Measurements from ENCODE around the gene RNF180.

Gene RNF180

GRCh38 chr5:64292611-64293215 lies 127.1 kb downstream of the RNF180 start:
- no peak overlapping the region for H3K9ac ChIP-seq (ENCODE audit: low read length)
- H3K4me3 ChIP-seq (ENCODE audit: low read length): no peak overlapping the region
- no peaks in the 10 kb centered on the region for H3K9me3 ChIP-seq (ENCODE audit: control insufficient read depth, low read depth, low read length)
- no peaks in the 10 kb centered on the region for H3K27me3 ChIP-seq (ENCODE audit: control insufficient read depth, insufficient read depth, low read length)
- H3K4me1 ChIP-seq (ENCODE audit: control insufficient read depth, low read depth, low read length): no peaks in the 10 kb centered on the region
- H3K36me3 ChIP-seq (ENCODE audit: control insufficient read depth, low read depth, low read length): no peaks in the 10 kb centered on the region
- H3K27ac ChIP-seq (ENCODE audit: low read length): no peak overlapping the region

- H3K36me3 ChIP-seq (ENCODE audit: control insufficient read depth, low read depth, low read length): no peaks in the 10 kb centered on the region
- no peak overlapping the region for H3K4me3 ChIP-seq (ENCODE audit: low read length)
- no peak overlapping the region for H3K27ac ChIP-seq (ENCODE audit: low read length)
- no peaks in the 10 kb centered on the region for H3K4me1 ChIP-seq (ENCODE audit: control insufficient read depth, low read depth, low read length)
- no peaks in the 10 kb centered on the region for H3K9me3 ChIP-seq (ENCODE audit: control insufficient read depth, low read depth, low read length)
- no peaks in the 10 kb centered on the region for H3K27me3 ChIP-seq (ENCODE audit: control insufficient read depth, insufficient read depth, low read length)
- no peak overlapping the region for H3K9ac ChIP-seq (ENCODE audit: low read length)
These were observed 129.5 kb downstream of the RNF180 start for GRCh38 chr5:64295101-64295500.

DNA sequence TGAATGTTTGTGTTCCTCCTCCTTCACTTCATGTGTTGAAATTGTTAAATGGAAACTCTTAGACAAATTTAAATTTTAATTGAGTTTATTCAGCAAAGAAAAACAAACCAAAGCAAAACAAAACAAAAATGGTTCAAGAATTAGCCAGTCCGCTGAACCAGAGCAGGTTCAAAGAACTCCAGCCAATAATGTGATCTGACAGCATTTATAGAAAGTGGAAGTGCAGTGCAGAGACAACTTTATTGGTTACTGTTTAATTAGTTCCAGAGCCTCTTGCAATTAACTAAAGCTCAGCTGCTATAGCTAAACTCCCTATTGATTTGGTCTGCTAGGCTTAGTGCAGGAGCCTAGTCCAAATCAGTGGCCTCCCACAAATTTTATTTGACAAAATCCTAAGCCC lies 132.9 kb downstream of the RNF180 start:
- H3K27me3 ChIP-seq (ENCODE audit: control insufficient read depth, insufficient read depth, low read length): no peaks in the 10 kb centered on the region
- no peak overlapping the region for H3K27ac ChIP-seq (ENCODE audit: low read length)
- no peaks in the 10 kb centered on the region for H3K36me3 ChIP-seq (ENCODE audit: control insufficient read depth, low read depth, low read length)
- no peaks in the 10 kb centered on the region for H3K4me1 ChIP-seq (ENCODE audit: control insufficient read depth, low read depth, low read length)
- H3K9me3 ChIP-seq (ENCODE audit: control insufficient read depth, low read depth, low read length): no peaks in the 10 kb centered on the region
- H3K9ac ChIP-seq (ENCODE audit: low read length): no peak overlapping the region
- no peak overlapping the region for H3K4me3 ChIP-seq (ENCODE audit: low read length)

DNA sequence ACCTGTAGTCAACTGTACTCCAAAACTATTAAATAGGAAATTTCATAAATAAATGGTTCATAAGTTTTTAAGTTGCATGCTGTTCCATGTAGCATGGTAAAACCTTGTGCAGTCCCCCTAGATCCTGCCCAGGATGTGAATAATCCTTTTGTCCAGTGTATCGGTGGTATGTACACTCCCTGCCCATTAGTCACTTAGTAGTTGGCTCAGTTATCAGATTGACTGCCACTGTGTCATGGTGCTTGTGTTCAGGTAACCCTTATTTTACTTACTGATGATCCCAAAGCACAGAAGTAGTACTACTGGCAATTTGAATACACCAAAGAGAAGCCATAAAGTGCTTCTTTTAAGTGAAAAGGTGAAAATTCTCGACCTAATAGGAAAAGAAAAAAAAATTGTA lies 134.2 kb downstream of the RNF180 start:
- H3K9me3 ChIP-seq (ENCODE audit: control insufficient read depth, low read depth, low read length): no peaks in the 10 kb centered on the region
- no peak overlapping the region for H3K27ac ChIP-seq (ENCODE audit: low read length)
- no peaks in the 10 kb centered on the region for H3K36me3 ChIP-seq (ENCODE audit: control insufficient read depth, low read depth, low read length)
- no peak overlapping the region for H3K4me3 ChIP-seq (ENCODE audit: low read length)
- H3K4me1 ChIP-seq (ENCODE audit: control insufficient read depth, low read depth, low read length): no peaks in the 10 kb centered on the region
- no peaks in the 10 kb centered on the region for H3K27me3 ChIP-seq (ENCODE audit: control insufficient read depth, insufficient read depth, low read length)
- H3K9ac ChIP-seq (ENCODE audit: low read length): no peak overlapping the region

GRCh38 chr5:64301566-64301965 lies 135.9 kb downstream of the RNF180 start:
- H3K9ac ChIP-seq (ENCODE audit: low read length): no peak overlapping the region
- H3K9me3 ChIP-seq (ENCODE audit: control insufficient read depth, low read depth, low read length): no peaks in the 10 kb centered on the region
- H3K4me1 ChIP-seq (ENCODE audit: control insufficient read depth, low read depth, low read length): no peaks in the 10 kb centered on the region
- H3K36me3 ChIP-seq (ENCODE audit: control insufficient read depth, low read depth, low read length): no peaks in the 10 kb centered on the region
- no peak overlapping the region for H3K4me3 ChIP-seq (ENCODE audit: low read length)
- H3K27me3 ChIP-seq (ENCODE audit: control insufficient read depth, insufficient read depth, low read length): no peaks in the 10 kb centered on the region
- H3K27ac ChIP-seq (ENCODE audit: low read length): no peak overlapping the region

- H3K4me1 ChIP-seq (ENCODE audit: control insufficient read depth, low read depth, low read length): no peaks in the 10 kb centered on the region
- no peaks in the 10 kb centered on the region for H3K9me3 ChIP-seq (ENCODE audit: control insufficient read depth, low read depth, low read length)
- H3K4me3 ChIP-seq (ENCODE audit: low read length): no peak overlapping the region
- H3K36me3 ChIP-seq (ENCODE audit: control insufficient read depth, low read depth, low read length): no peaks in the 10 kb centered on the region
- H3K9ac ChIP-seq (ENCODE audit: low read length): no peak overlapping the region
- no peak overlapping the region for H3K27ac ChIP-seq (ENCODE audit: low read length)
- H3K27me3 ChIP-seq (ENCODE audit: control insufficient read depth, insufficient read depth, low read length): no peaks in the 10 kb centered on the region
These were observed 142.5 kb downstream of the RNF180 start for GRCh38 chr5:64308135-64308534.

- Histone ChIP-seq H3K4me3 (ENCODE audit: low read length) (no peak overlapping the region), H3K27me3 (ENCODE audit: control insufficient read depth, insufficient read depth, low read length) (no peaks in the 10 kb centered on the region), H3K9me3 (ENCODE audit: control insufficient read depth, low read depth, low read length) (no peaks in the 10 kb centered on the region), H3K27ac (ENCODE audit: low read length) (no peak overlapping the region), H3K36me3 (ENCODE audit: control insufficient read depth, low read depth, low read length) (no peaks in the 10 kb centered on the region), H3K4me1 (ENCODE audit: control insufficient read depth, low read depth, low read length) (no peaks in the 10 kb centered on the region), H3K9ac (ENCODE audit: low read length) (no peak overlapping the region)
These were observed 146.8 kb downstream of the RNF180 start for GRCh38 chr5:64312491-64312890.

DNA sequence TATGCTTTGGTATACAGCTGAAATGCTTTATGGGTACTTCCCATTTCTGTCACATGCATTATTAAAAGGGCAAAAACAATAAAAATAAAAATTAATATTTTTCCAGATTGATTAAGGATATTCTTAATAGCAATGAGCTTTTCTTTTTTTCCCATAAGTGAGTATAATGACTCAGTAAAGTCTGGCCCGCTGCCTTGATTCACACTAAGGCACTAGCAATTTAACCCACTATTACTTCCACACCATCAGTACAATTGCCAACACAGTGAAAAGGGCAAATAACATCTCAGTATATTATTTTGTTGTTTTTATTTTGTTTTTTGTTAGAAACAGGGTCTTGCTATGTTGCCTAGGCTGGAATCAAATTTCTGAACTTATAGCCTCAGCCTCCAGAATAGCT lies 150.1 kb downstream of the RNF180 start:
- Histone ChIP-seq H3K36me3 (ENCODE audit: control insufficient read depth, low read depth, low read length) (no peaks in the 10 kb centered on the region), H3K9ac (ENCODE audit: low read length) (no peak overlapping the region), H3K4me1 (ENCODE audit: control insufficient read depth, low read depth, low read length) (no peaks in the 10 kb centered on the region), H3K27me3 (ENCODE audit: control insufficient read depth, insufficient read depth, low read length) (no peaks in the 10 kb centered on the region), H3K27ac (ENCODE audit: low read length) (no peak overlapping the region), H3K4me3 (ENCODE audit: low read length) (no peak overlapping the region), H3K9me3 (ENCODE audit: control insufficient read depth, low read depth, low read length) (no peaks in the 10 kb centered on the region)

GRCh38 chr5:64318175-64318574 lies 152.5 kb downstream of the RNF180 start:
- Histone ChIP-seq H3K4me3 (ENCODE audit: low read length) (no peak overlapping the region), H3K27me3 (ENCODE audit: control insufficient read depth, insufficient read depth, low read length) (no peaks in the 10 kb centered on the region), H3K4me1 (ENCODE audit: control insufficient read depth, low read depth, low read length) (no peaks in the 10 kb centered on the region), H3K36me3 (ENCODE audit: control insufficient read depth, low read depth, low read length) (no peaks in the 10 kb centered on the region), H3K9ac (ENCODE audit: low read length) (no peak overlapping the region), H3K27ac (ENCODE audit: low read length) (no peak overlapping the region), H3K9me3 (ENCODE audit: control insufficient read depth, low read depth, low read length) (no peaks in the 10 kb centered on the region)

DNA sequence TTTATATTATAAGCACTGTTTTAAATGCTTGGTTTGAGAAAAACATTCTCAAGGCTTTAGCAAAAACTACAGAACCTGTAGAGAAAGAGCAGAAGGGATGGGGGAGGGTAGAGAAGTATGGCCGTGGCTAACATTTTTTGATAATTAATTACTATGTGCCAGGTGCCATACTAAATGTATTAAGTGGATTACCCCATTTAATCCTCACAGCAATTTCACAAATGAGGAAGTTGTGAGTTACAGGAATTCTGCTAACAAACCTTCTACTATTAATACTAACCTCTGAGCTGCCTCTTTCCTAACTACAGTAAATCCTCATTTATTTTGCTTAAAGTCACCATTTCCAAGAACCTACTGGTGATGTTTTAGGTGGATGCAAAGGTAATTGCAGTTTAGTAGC lies 157.9 kb downstream of the RNF180 start:
- Histone ChIP-seq H3K27me3 (ENCODE audit: control insufficient read depth, insufficient read depth, low read length) (no peaks in the 10 kb centered on the region), H3K27ac (ENCODE audit: low read length) (no peak overlapping the region), H3K36me3 (ENCODE audit: control insufficient read depth, low read depth, low read length) (no peaks in the 10 kb centered on the region), H3K9me3 (ENCODE audit: control insufficient read depth, low read depth, low read length) (no peaks in the 10 kb centered on the region), H3K4me1 (ENCODE audit: control insufficient read depth, low read depth, low read length) (no peaks in the 10 kb centered on the region), H3K4me3 (ENCODE audit: low read length) (no peak overlapping the region), H3K9ac (ENCODE audit: low read length) (no peak overlapping the region)

GRCh38 chr5:64330728-64331231 lies 165.1 kb downstream of the RNF180 start:
- Histone ChIP-seq H3K4me1 (ENCODE audit: control insufficient read depth, low read depth, low read length) (no peaks in the 10 kb centered on the region), H3K4me3 (ENCODE audit: low read length) (no peak overlapping the region), H3K9me3 (ENCODE audit: control insufficient read depth, low read depth, low read length) (no peaks in the 10 kb centered on the region), H3K9ac (ENCODE audit: low read length) (no peak overlapping the region), H3K27ac (ENCODE audit: low read length) (no peak overlapping the region), H3K36me3 (ENCODE audit: control insufficient read depth, low read depth, low read length) (no peaks in the 10 kb centered on the region), H3K27me3 (ENCODE audit: control insufficient read depth, insufficient read depth, low read length) (no peaks in the 10 kb centered on the region)

DNA sequence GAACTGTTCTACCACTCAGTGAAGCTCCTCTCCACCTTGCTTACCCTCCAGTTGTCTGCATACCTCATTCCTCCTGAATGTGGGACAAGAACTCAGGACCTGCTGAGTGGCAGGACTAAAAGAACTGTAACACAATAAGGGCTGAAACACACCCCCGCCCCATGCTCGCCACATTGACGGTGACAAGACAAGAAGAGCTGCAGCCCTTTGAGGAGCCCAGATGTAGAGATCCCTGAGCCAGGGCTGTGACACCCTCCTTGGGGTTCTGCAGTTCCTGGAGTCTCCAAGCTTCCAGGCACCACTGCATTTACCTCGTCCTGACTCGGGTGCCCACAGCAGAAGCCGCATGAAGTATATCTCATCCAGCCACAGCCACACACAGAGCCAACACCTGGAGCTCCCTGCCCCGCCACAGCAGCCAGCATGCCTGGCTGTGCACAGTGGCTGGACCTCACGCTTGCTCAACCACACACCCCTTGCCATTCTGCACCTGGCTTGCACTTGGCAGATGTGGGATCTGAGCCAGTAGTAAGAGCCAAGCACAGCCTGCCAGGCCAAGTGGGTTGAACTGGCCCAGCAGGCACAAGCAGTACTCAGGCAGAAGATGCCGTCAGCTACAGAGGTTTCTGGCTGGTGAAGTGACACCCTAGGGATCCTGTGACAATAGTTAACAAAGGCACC lies 166.1 kb downstream of the RNF180 start:
- Histone ChIP-seq H3K4me3 (ENCODE audit: low read length) (no peak overlapping the region), H3K9me3 (ENCODE audit: control insufficient read depth, low read depth, low read length) (no peaks in the 10 kb centered on the region), H3K36me3 (ENCODE audit: control insufficient read depth, low read depth, low read length) (no peaks in the 10 kb centered on the region), H3K4me1 (ENCODE audit: control insufficient read depth, low read depth, low read length) (no peaks in the 10 kb centered on the region), H3K27me3 (ENCODE audit: control insufficient read depth, insufficient read depth, low read length) (no peaks in the 10 kb centered on the region), H3K9ac (ENCODE audit: low read length) (no peak overlapping the region), H3K27ac (ENCODE audit: low read length) (no peak overlapping the region)
